ENCODE data around the gene CACNA1B.

The CACNA1B gene

GRCh38 chr9:137917116-137917515, 39.5 kb downstream of the CACNA1B start:
- DNase-seq (ENCODE audit: insufficient read length, low spot score) (no peak), FAIRE-seq (no peak)
- TF ChIP-seq POLR2A (IDR thresholded peaks at IDR 0.05; ENCODE audit: low read depth, low read length), result no peak

- no peak for TF ChIP-seq POLR2A (IDR thresholded peaks at IDR 0.05; ENCODE audit: low read depth, low read length)
- FAIRE-seq, result no peak
- no peak for DNase-seq (ENCODE audit: insufficient read length, low spot score)
Measured at GRCh38 chr9:137917795-137918194, 40.2 kb downstream of the CACNA1B start.

GRCh38 chr9:137918331-137919094, 40.9 kb downstream of the CACNA1B start:
- DNase-seq (ENCODE audit: insufficient read length, low spot score) (no peak), FAIRE-seq (no peak)
- no peak for TF ChIP-seq POLR2A (IDR thresholded peaks at IDR 0.05; ENCODE audit: low read depth, low read length)

- FAIRE-seq, result no peak
- no peak for DNase-seq (ENCODE audit: insufficient read length, low spot score)
- no peak for TF ChIP-seq POLR2A (IDR thresholded peaks at IDR 0.05; ENCODE audit: low read depth, low read length)
Measured at GRCh38 chr9:137919095-137919465, 41.5 kb downstream of the CACNA1B start.

- no peak for FAIRE-seq
- no peak for DNase-seq (ENCODE audit: insufficient read length, low spot score)
- no peak for TF ChIP-seq POLR2A (IDR thresholded peaks at IDR 0.05; ENCODE audit: low read depth, low read length)
Measured at GRCh38 chr9:137919649-137920141, 42.1 kb downstream of the CACNA1B start.

- no peak for TF ChIP-seq POLR2A (IDR thresholded peaks at IDR 0.05; ENCODE audit: low read depth, low read length)
- no peak for FAIRE-seq
- DNase-seq (ENCODE audit: insufficient read length, low spot score), result no peak
Measured at GRCh38 chr9:137920753-137921152, 43.2 kb downstream of the CACNA1B start.

GRCh38 chr9:137924169-137924568, 46.6 kb downstream of the CACNA1B start:
- TF ChIP-seq POLR2A (IDR thresholded peaks at IDR 0.05; ENCODE audit: low read depth, low read length), result no peak
- no peak for FAIRE-seq
- no peak for DNase-seq (ENCODE audit: insufficient read length, low spot score)

- FAIRE-seq, result no peak
- DNase-seq (ENCODE audit: insufficient read length, low spot score), result no peak
- no peak for TF ChIP-seq POLR2A (IDR thresholded peaks at IDR 0.05; ENCODE audit: low read depth, low read length)
Measured at GRCh38 chr9:137924761-137925369, 47.3 kb downstream of the CACNA1B start.

- FAIRE-seq, result no peak
- TF ChIP-seq POLR2A (IDR thresholded peaks at IDR 0.05; ENCODE audit: low read depth, low read length), result no peak
- DNase-seq (ENCODE audit: insufficient read length, low spot score), result no peak
Measured at GRCh38 chr9:137943655-137944054, 66.1 kb downstream of the CACNA1B start.

GRCh38 chr9:137945581-137945980, 68.0 kb downstream of the CACNA1B start:
- no peak for TF ChIP-seq POLR2A (IDR thresholded peaks at IDR 0.05; ENCODE audit: low read depth, low read length)
- FAIRE-seq (no peak), DNase-seq (ENCODE audit: insufficient read length, low spot score) (no peak)

GRCh38 chr9:137946993-137947392, 69.4 kb downstream of the CACNA1B start:
- no peak for TF ChIP-seq POLR2A (IDR thresholded peaks at IDR 0.05; ENCODE audit: low read depth, low read length)
- FAIRE-seq (no peak), DNase-seq (ENCODE audit: insufficient read length, low spot score) (no peak)

- TF ChIP-seq POLR2A (IDR thresholded peaks at IDR 0.05; ENCODE audit: low read depth, low read length), result no peak
- FAIRE-seq (no peak), DNase-seq (ENCODE audit: insufficient read length, low spot score) (no peak)
Measured at GRCh38 chr9:137948642-137949041, 71.1 kb downstream of the CACNA1B start.

GRCh38 chr9:137949260-137949659, 71.7 kb downstream of the CACNA1B start:
- FAIRE-seq (no peak), DNase-seq (ENCODE audit: insufficient read length, low spot score) (no peak)
- no peak for TF ChIP-seq POLR2A (IDR thresholded peaks at IDR 0.05; ENCODE audit: low read depth, low read length)

- DNase-seq (ENCODE audit: insufficient read length, low spot score), result no peak
- TF ChIP-seq POLR2A (IDR thresholded peaks at IDR 0.05; ENCODE audit: low read depth, low read length), result no peak
- no peak for FAIRE-seq
Measured at GRCh38 chr9:137951107-137951506, 73.5 kb downstream of the CACNA1B start.
